SK-N-SH treated with all-trans-retinoic acid at 6 μM for 48 hours (cell line): ENCODE results near the gene HPGDS.

ENCODE experiments used
- ATAC-seq: fragments of 200-7000 bp; cut with Tn5 transposase; 3 replicates; pipeline ENCODE4 v1.9.1; 2020; ENCODE audit warnings: mild to moderate bottlenecking, moderate library complexity
- ARNTL ChIP-seq: fragments of 450-650 bp; formaldehyde crosslinking; IDR thresholded peaks from 2 replicates; pipeline ENCODE4 v1.5.0; 2020; ENCODE audit warnings: low read depth, mild to moderate bottlenecking, moderate library complexity, borderline replicate concordance
- BACH2 ChIP-seq: fragments of 250-450 bp; sonication (Bioruptor Pico); IDR thresholded peaks from 2 replicates; pipeline ENCODE4 v1.9.0; 2021; ENCODE audit warnings: mild to moderate bottlenecking, borderline replicate concordance
- CSDC2 ChIP-seq: fragments of 250-450 bp; sonication (Bioruptor Pico); IDR thresholded peaks from 2 replicates; pipeline ENCODE4 v1.5.0; 2020; ENCODE audit warnings: mild to moderate bottlenecking, moderate library complexity
- ESRRG ChIP-seq: fragments of 250-450 bp; sonication (Bioruptor Pico); IDR thresholded peaks from 2 replicates; pipeline ENCODE4 v1.6.1; 2021; ENCODE audit warnings: mild to moderate bottlenecking
- GLIS3 ChIP-seq: fragments of 250-450 bp; sonication (Bioruptor Pico); IDR thresholded peaks from 2 replicates; pipeline ENCODE4 v1.5.0; 2020; ENCODE audit warnings: mild to moderate bottlenecking, moderate library complexity
- ISL1 ChIP-seq: fragments of 250-450 bp; sonication (Bioruptor Pico); IDR thresholded peaks from 2 replicates; pipeline ENCODE4 v2.1.2; 2022; ENCODE audit warnings: mild to moderate bottlenecking, moderate library complexity
- OSR1 ChIP-seq: fragments of 250-450 bp; sonication (Bioruptor Pico); IDR thresholded peaks from 2 replicates; pipeline ENCODE4 v1.8.0; 2022; ENCODE audit warnings: moderate library complexity, mild to moderate bottlenecking, inconsistent platforms
- POU6F1 ChIP-seq: fragments of 250-450 bp; sonication (Bioruptor Pico); IDR thresholded peaks from 2 replicates; pipeline ENCODE4 v1.8.0; 2021; ENCODE audit warnings: low read depth, mild to moderate bottlenecking, moderate library complexity, borderline replicate concordance
- PPARA ChIP-seq: fragments of 250-450 bp; sonication (Bioruptor Pico); IDR thresholded peaks from 2 replicates; pipeline ENCODE4 v1.5.0; 2020; ENCODE audit warnings: mild to moderate bottlenecking, borderline replicate concordance
- RARB ChIP-seq: fragments of 250-450 bp; sonication (Bioruptor Pico); IDR thresholded peaks from 2 replicates; pipeline ENCODE4 v1.8.0; 2021; ENCODE audit warnings: mild to moderate bottlenecking, moderate library complexity
- TCF4 ChIP-seq: fragments of 250-450 bp; sonication (Bioruptor Pico); IDR thresholded peaks from 2 replicates; pipeline ENCODE4 v1.8.0; 2021; ENCODE audit warnings: mild to moderate bottlenecking, moderate library complexity, borderline replicate concordance
- TOX ChIP-seq: fragments of 250-450 bp; sonication (Bioruptor Pico); IDR thresholded peaks from 2 replicates; pipeline ENCODE4 v1.8.0; 2021; ENCODE audit warnings: mild to moderate bottlenecking, moderate library complexity, borderline replicate concordance
- TSHZ2 ChIP-seq: fragments of 250-450 bp; sonication (Bioruptor Pico); IDR thresholded peaks from 2 replicates; pipeline ENCODE4 v1.5.0; 2020; ENCODE audit warnings: mild to moderate bottlenecking, moderate library complexity
- ZC3H10 ChIP-seq: fragments of 250-450 bp; sonication (Bioruptor Pico); IDR thresholded peaks from 2 replicates; pipeline ENCODE4 v1.5.1; 2021; ENCODE audit warnings: mild to moderate bottlenecking, moderate library complexity
- ZFP3 ChIP-seq: fragments of 250-450 bp; sonication (Bioruptor Pico); IDR thresholded peaks from 2 replicates; pipeline ENCODE4 v1.5.0; 2020; ENCODE audit warnings: mild to moderate bottlenecking, moderate library complexity
- ZFP30 ChIP-seq: fragments of 450-650 bp; formaldehyde crosslinking; IDR thresholded peaks from 2 replicates; pipeline ENCODE4 v1.5.0; 2022; ENCODE audit warnings: mild to moderate bottlenecking, moderate library complexity
- ZNF8 ChIP-seq: fragments of 450-650 bp; formaldehyde crosslinking; IDR thresholded peaks from 2 replicates; pipeline ENCODE4 v1.5.0; 2020; ENCODE audit warnings: mild to moderate bottlenecking, moderate library complexity
- TF ChIP-seq, protein P1 (sequence below): fragments of 250-450 bp; sonication (Bioruptor Pico); IDR thresholded peaks from 2 replicates; pipeline ENCODE4 v1.5.1; 2021; ENCODE audit warnings: mild to moderate bottlenecking, moderate library complexity
- TF ChIP-seq, protein P2 (sequence below): fragments of 250-450 bp; sonication (Bioruptor Pico); IDR thresholded peaks from 2 replicates; pipeline ENCODE4 v1.5.1; 2020; ENCODE audit warnings: low read depth, mild to moderate bottlenecking, moderate library complexity
- TF ChIP-seq, protein P3 (sequence below): fragments of 250-450 bp; sonication (Bioruptor Pico); IDR thresholded peaks from 2 replicates; pipeline ENCODE4 v1.8.0; 2020; ENCODE audit warnings: mild to moderate bottlenecking, moderate library complexity, borderline replicate concordance

Gene HPGDS

DNA sequence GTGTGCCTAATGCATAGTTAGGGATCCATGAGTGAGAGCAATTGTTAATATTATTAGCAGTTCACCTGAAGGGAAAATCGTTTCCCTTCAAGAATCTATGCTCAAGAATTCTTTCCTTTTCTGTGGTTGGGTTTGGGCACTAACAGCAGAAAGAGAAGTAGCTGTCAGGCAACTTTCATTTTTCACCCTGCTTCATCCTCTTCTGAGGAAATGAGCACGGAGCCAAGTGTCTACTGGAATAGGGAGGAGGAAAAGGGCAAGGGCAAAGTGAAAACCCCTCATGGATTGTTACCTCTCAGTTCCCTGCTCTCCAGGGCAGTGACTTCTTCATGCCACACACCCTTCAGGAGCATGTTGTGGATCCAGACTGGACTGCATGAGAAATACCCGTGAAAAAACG, 2.6 kb upstream of the HPGDS start:
- TF ChIP-seq ESRRG (CRISPR knock-in tag) (no peak), BACH2 (no peak), RARB (no peak), ZFP30 (CRISPR knock-in tag) (no peak), GLIS3 (CRISPR knock-in tag) (no peak), ZC3H10 (CRISPR knock-in tag) (no peak), TCF4 (CRISPR knock-in tag) (no peak), OSR1 (no peak), TOX (CRISPR knock-in tag) (no peak), ISL1 (no peak), PPARA (CRISPR knock-in tag) (no peak), CSDC2 (CRISPR knock-in tag) (no peak), TSHZ2 (CRISPR knock-in tag) (no peak), POU6F1 (CRISPR knock-in tag) (no peak), ZFP3 (CRISPR knock-in tag) (no peak)
- TF ChIP-seq, protein P1, sequence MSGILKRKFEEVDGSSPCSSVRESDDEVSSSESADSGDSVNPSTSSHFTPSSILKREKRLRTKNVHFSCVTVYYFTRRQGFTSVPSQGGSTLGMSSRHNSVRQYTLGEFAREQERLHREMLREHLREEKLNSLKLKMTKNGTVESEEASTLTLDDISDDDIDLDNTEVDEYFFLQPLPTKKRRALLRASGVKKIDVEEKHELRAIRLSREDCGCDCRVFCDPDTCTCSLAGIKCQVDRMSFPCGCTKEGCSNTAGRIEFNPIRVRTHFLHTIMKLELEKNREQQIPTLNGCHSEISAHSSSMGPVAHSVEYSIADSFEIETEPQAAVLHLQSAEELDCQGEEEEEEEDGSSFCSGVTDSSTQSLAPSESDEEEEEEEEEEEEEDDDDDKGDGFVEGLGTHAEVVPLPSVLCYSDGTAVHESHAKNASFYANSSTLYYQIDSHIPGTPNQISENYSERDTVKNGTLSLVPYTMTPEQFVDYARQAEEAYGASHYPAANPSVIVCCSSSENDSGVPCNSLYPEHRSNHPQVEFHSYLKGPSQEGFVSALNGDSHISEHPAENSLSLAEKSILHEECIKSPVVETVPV (CRISPR knock-in tag) = no peak
- TF ChIP-seq, protein P2, sequence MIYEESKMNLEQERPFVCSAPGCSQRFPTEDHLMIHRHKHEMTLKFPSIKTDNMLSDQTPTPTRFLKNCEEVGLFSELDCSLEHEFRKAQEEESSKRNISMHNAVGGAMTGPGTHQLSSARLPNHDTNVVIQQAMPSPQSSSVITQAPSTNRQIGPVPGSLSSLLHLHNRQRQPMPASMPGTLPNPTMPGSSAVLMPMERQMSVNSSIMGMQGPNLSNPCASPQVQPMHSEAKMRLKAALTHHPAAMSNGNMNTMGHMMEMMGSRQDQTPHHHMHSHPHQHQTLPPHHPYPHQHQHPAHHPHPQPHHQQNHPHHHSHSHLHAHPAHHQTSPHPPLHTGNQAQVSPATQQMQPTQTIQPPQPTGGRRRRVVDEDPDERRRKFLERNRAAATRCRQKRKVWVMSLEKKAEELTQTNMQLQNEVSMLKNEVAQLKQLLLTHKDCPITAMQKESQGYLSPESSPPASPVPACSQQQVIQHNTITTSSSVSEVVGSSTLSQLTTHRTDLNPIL (CRISPR knock-in tag) = no peak
- ATAC-seq = no peak

- no peak for TF ChIP-seq ESRRG (CRISPR knock-in tag)
- TF ChIP-seq, protein P3, sequence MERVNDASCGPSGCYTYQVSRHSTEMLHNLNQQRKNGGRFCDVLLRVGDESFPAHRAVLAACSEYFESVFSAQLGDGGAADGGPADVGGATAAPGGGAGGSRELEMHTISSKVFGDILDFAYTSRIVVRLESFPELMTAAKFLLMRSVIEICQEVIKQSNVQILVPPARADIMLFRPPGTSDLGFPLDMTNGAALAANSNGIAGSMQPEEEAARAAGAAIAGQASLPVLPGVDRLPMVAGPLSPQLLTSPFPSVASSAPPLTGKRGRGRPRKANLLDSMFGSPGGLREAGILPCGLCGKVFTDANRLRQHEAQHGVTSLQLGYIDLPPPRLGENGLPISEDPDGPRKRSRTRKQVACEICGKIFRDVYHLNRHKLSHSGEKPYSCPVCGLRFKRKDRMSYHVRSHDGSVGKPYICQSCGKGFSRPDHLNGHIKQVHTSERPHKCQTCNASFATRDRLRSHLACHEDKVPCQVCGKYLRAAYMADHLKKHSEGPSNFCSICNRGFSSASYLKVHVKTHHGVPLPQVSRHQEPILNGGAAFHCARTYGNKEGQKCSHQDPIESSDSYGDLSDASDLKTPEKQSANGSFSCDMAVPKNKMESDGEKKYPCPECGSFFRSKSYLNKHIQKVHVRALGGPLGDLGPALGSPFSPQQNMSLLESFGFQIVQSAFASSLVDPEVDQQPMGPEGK (CRISPR knock-in tag) = no peak
- TF ChIP-seq RARB = no peak
- no peak for TF ChIP-seq ZNF8 (CRISPR knock-in tag)
- ATAC-seq = no peak
These were observed 1.8 kb upstream of the HPGDS start for GRCh38 chr4:94344457-94344856.

- TF ChIP-seq, protein P3 (CRISPR knock-in tag) = no peak
- TF ChIP-seq TCF4 (CRISPR knock-in tag) (no peak), ZFP3 (CRISPR knock-in tag) (no peak), ZC3H10 (CRISPR knock-in tag) (no peak), TSHZ2 (CRISPR knock-in tag) (no peak), ARNTL (CRISPR knock-in tag) (no peak), ISL1 (no peak), PPARA (CRISPR knock-in tag) (no peak), OSR1 (no peak)
- TF ChIP-seq, protein P2 (CRISPR knock-in tag) = no peak
- TF ChIP-seq, all 23 proteins: peak for 0
- no peak for ATAC-seq
These were observed 910 bp downstream of the HPGDS start for GRCh38 chr4:94341481-94342370.
